Measurements from ENCODE around the gene DISP2. TPM values are rescaled to one million over a fixed set of nuclear protein-coding genes. Genes with fewer than 3 reads are reported as not detected.

DISP2 gene
- total RNA-seq, 1 experiment from 2014 or later, result 0.62 TPM

DNA sequence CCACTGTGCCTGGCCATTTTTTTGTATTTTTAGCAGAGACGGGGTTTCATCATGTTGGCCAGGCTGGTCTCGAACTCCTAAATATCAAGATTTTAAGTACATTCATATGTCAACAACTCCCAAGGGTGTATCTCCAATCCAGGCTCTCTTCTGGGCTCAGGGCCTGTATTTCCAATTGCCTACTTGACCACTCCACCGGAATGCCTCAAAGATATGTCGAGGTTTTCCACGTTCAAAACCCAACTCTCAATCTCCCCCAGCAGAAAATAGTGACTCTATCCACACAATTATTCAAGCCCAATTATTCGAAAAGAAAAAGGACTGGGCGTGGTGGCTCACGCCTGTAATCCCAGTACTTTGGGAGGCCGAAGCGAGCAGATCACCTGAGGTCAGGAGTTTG lies 22.6 kb downstream of the DISP2 start:
- Histone ChIP-seq H3K9me3 (ENCODE audit: low read depth, low read length, poor library complexity, severe bottlenecking) (no peaks in the 10 kb centered on the region), H3K27ac (ENCODE audit: low read depth, low read length, poor library complexity, severe bottlenecking) (no peak overlapping the region), H3K4me3 (ENCODE audit: low read depth, low read length, poor library complexity, severe bottlenecking) (no peak overlapping the region), H3K4me1 (ENCODE audit: insufficient read depth, low read length, poor library complexity, severe bottlenecking) (peaks cover 12% of the 10 kb centered on the region), H3K27me3 (replicated peaks; ENCODE audit: insufficient read depth, low read depth, low read length, poor library complexity) (no peaks in the 10 kb centered on the region), H3K36me3 (ENCODE audit: insufficient read depth, low read length, poor library complexity, severe bottlenecking) (peaks cover 14% of the 10 kb centered on the region)
- BruUV-seq (replicated peaks), result no TSS peak
- POLR2A ChIA-PET (ENCODE audit: low non-redundant PET), result no interaction called here
- TF ChIP-seq EZH2 (IDR thresholded peaks at IDR 0.05; ENCODE audit: borderline replicate concordance, low read depth, low read length, poor library complexity, severe bottlenecking) (no peak), CTCF (conservative IDR thresholded peaks at IDR 0.05; ENCODE audit: low read depth, low read length) (no peak)
- intact Hi-C loops (cut with micrococcal nuclease; ENCODE audit: unreplicated experiment), result no loop called here
- CTCF ChIA-PET, result no interaction called here
- no peak for DNase-seq (ENCODE audit: low spot score)

DNA sequence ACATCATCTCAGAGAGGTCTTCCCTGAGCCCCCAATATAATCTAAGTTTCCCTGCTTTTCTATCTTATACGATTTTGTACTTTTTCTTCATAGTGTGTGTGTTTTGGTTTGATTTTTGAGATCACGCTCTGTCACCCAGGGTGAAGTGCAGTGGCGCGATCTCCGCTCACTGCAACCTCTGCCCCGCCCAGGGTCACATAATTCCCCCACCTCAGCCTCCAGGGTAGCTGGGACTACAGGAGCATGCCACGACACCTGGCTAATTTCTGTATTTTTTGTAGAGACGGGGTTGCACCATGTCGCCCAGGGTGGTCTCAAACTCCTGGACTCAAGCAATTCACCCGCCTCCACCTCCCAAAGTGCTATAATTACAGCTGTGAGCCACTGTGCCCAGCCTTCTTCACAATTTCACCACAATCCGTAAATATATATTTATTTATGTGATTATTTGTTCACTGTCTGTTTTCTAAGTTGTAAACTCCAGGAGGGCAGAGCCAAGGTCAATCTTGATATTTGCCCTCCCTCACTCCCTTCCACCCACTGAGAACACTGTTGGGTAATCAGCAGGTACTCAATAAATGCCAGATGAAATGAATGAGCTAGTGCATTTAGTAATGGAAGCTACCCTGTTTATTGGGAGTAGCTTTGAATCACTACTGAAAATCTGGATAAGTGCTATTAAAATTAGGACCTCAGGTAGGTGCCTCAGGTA lies 24.0 kb downstream of the DISP2 start:
- peaks cover 12% of the 10 kb centered on the region for H3K4me1 ChIP-seq (ENCODE audit: insufficient read depth, low read length, poor library complexity, severe bottlenecking)
- H3K27ac ChIP-seq (ENCODE audit: low read depth, low read length, poor library complexity, severe bottlenecking), result no peak overlapping the region
- ChIA-PET CTCF (interaction anchor here (0.6 kb wide), 1 partner anchor 8 kb away, joined by 5 read pairs; no protein-coding TSS in a partner anchor), POLR2A (ENCODE audit: low non-redundant PET) (interaction anchor here (0.6 kb wide), 1 partner anchor 199 kb away, joined by 3 read pairs; no protein-coding TSS in a partner anchor)
- BruUV-seq (replicated peaks), result no TSS peak
- DNase-seq (ENCODE audit: low spot score), result no peak
- peaks cover 27% of the 10 kb centered on the region for H3K36me3 ChIP-seq (ENCODE audit: insufficient read depth, low read length, poor library complexity, severe bottlenecking)
- intact Hi-C loops (cut with micrococcal nuclease; ENCODE audit: unreplicated experiment), result no loop called here
- no peaks in the 10 kb centered on the region for H3K27me3 ChIP-seq (replicated peaks; ENCODE audit: insufficient read depth, low read depth, low read length, poor library complexity)
- no peaks in the 10 kb centered on the region for H3K9me3 ChIP-seq (ENCODE audit: low read depth, low read length, poor library complexity, severe bottlenecking)
- TF ChIP-seq EZH2 (IDR thresholded peaks at IDR 0.05; ENCODE audit: borderline replicate concordance, low read depth, low read length, poor library complexity, severe bottlenecking), result no peak
- TF ChIP-seq CTCF (conservative IDR thresholded peaks at IDR 0.05; ENCODE audit: low read depth, low read length), result no peak
- H3K4me3 ChIP-seq (ENCODE audit: low read depth, low read length, poor library complexity, severe bottlenecking), result no peak overlapping the region

GRCh38 chr15:40382580-40383456 lies 24.8 kb downstream of the DISP2 start, which contains the start of gene KNSTRN:
Gene KNSTRN (plus strand): TSS chr15:40382721. CDS start chr15:40382836, 115 bp downstream.
- intact Hi-C loops (cut with micrococcal nuclease; ENCODE audit: unreplicated experiment), result no loop called here
- POLR2A ChIA-PET (ENCODE audit: low non-redundant PET), result interaction anchor here (0.6 kb wide), 1 partner anchor 199 kb away, joined by 3 read pairs; no protein-coding TSS in a partner anchor
- TF ChIP-seq EZH2 (IDR thresholded peaks at IDR 0.05; ENCODE audit: borderline replicate concordance, low read depth, low read length, poor library complexity, severe bottlenecking) (no peak), CTCF (conservative IDR thresholded peaks at IDR 0.05; ENCODE audit: low read depth, low read length) (no peak)
- no peaks in the 10 kb centered on the region for H3K9me3 ChIP-seq (ENCODE audit: low read depth, low read length, poor library complexity, severe bottlenecking)
- H3K4me3 ChIP-seq (ENCODE audit: low read depth, low read length, poor library complexity, severe bottlenecking), result peak within 1 kb of the TSS; percentile 89
- peak within 1 kb of the TSS; percentile 81 for H3K27ac ChIP-seq (ENCODE audit: low read depth, low read length, poor library complexity, severe bottlenecking)
- CTCF ChIA-PET, result interaction anchor here (0.6 kb wide), 1 partner anchor 9 kb away, joined by 5 read pairs; no protein-coding TSS in a partner anchor
- DNase-seq (ENCODE audit: low spot score), result peak; percentile 97
- TSS peak; percentile 67 for BruUV-seq (replicated peaks)
- peaks cover 35% of the 10 kb centered on the region for H3K36me3 ChIP-seq (ENCODE audit: insufficient read depth, low read length, poor library complexity, severe bottlenecking)
- H3K27me3 ChIP-seq (replicated peaks; ENCODE audit: insufficient read depth, low read depth, low read length, poor library complexity), result no peaks in the 10 kb centered on the region
- H3K4me1 ChIP-seq (ENCODE audit: insufficient read depth, low read length, poor library complexity, severe bottlenecking), result peaks cover 12% of the 10 kb centered on the region

All from A673 (cell line).